GM19025 (cell line): ENCODE measurements around the gene UBP1.

Source experiments
- ATAC-seq: cut with Tn5 transposase; IDR thresholded peaks from one replicate; pipeline ENCODE4 v1.9.1; 2021; ENCODE audit warnings: mild to moderate bottlenecking, low read depth, moderate library complexity; ENCODE audit not compliant: unreplicated experiment

Gene UBP1

GRCh38 chr3:33392703-33393125 is 47.5 kb downstream of the UBP1 start:
- ATAC-seq, result no peak

GRCh38 chr3:33392144-33392543 is 48.1 kb downstream of the UBP1 start:
- ATAC-seq, result no peak

GRCh38 chr3:33391255-33391995 is 48.8 kb downstream of the UBP1 start:
- ATAC-seq, result no peak

GRCh38 chr3:33389908-33390307 is 50.3 kb downstream of the UBP1 start:
- no peak for ATAC-seq

GRCh38 chr3:33388374-33389100 is 51.7 kb downstream of the UBP1 start:
- ATAC-seq, result no peak

- no peak for ATAC-seq
Observed at GRCh38 chr3:33386631-33387030, 53.6 kb downstream of the UBP1 start.

- ATAC-seq, result no peak
Observed at GRCh38 chr3:33385423-33385822, 54.8 kb downstream of the UBP1 start.

GRCh38 chr3:33383951-33384350 is 56.3 kb downstream of the UBP1 start:
- ATAC-seq, result no peak

GRCh38 chr3:33380653-33381052 is 59.6 kb downstream of the UBP1 start:
- no peak for ATAC-seq

- ATAC-seq, result no peak
Observed at GRCh38 chr3:33377931-33378330, 62.3 kb downstream of the UBP1 start.

GRCh38 chr3:33377489-33377888 is 62.7 kb downstream of the UBP1 start:
- no peak for ATAC-seq

GRCh38 chr3:33373082-33373437 is 67.1 kb downstream of the UBP1 start:
- no peak for ATAC-seq

- ATAC-seq, result no peak
Observed at GRCh38 chr3:33372218-33373081, 67.8 kb downstream of the UBP1 start.

GRCh38 chr3:33364531-33365128 is 75.6 kb downstream of the UBP1 start:
- no peak for ATAC-seq

- no peak for ATAC-seq
Observed at GRCh38 chr3:33364060-33364459, 76.1 kb downstream of the UBP1 start.

- ATAC-seq, result no peak
Observed at GRCh38 chr3:33363113-33363800, 76.9 kb downstream of the UBP1 start.

- no peak for ATAC-seq
Observed at GRCh38 chr3:33360136-33360825, 79.9 kb downstream of the UBP1 start.

- ATAC-seq, result no peak
Observed at GRCh38 chr3:33358172-33358781, 81.9 kb downstream of the UBP1 start.

- no peak for ATAC-seq
Observed at GRCh38 chr3:33355611-33356010, 84.6 kb downstream of the UBP1 start.
